NT2/D1 (cell line): ENCODE measurements around the gene ZNF708.

Experiments
- SUZ12 ChIP-seq: IDR thresholded peaks from 2 replicates; pipeline ENCODE4 v1.6.1; 2011; ENCODE audit not compliant: insufficient read length, insufficient read depth; ENCODE audit errors: extremely low read depth
- YY1 ChIP-seq: IDR thresholded peaks from 2 replicates; pipeline ENCODE4 v1.6.1; 2011; ENCODE audit not compliant: insufficient read length, insufficient read depth
- ZNF274 ChIP-seq: IDR thresholded peaks from 2 replicates; pipeline ENCODE4 v1.6.1; 2011; ENCODE audit warnings: mild to moderate bottlenecking, low read depth, low read length

DNA sequence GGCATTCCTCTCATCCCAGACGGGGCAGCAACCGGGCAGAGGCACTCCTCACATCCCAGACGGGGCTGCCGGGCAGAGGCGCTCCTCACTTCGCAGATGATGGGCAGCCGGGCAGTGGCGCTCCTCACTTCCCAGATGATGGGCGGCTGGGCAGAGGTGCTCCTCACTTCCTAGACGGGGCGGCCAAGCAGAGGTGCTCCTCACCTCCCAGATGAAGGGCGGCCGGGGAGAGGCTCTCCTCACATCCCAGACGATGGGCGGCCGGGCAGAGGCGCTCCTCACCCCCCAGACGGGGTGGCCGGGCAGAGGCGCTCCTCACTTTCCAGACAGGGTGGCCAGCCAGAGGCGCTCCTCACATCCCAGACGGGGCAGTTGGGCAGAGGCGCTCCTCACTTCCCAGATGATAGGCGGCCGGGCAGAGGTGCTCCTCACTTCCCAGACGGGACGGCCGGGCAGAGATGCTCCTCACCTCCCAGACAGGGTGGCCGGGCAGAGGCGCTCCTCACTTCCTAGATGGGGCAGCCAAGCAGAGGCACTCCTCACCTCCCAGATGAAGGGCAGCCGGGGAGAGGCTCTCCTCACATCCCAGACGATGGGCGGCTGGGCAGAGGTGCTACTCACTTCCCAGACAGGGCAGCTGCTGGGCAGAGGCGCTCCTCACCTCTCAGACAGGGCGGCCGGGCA is 68.9 kb downstream of the ZNF708 start:
- TF ChIP-seq SUZ12, result no peak
- no peak for TF ChIP-seq ZNF274
- TF ChIP-seq YY1, result no peak
